GM21526 (cell line): ENCODE results near the gene RFC4.

Experiments
- ATAC-seq: cut with Tn5 transposase; IDR thresholded peaks from one replicate; pipeline ENCODE4 v1.9.1; 2021; ENCODE audit warnings: moderate library complexity; ENCODE audit not compliant: unreplicated experiment, low FRiP score

RFC4 gene

DNA sequence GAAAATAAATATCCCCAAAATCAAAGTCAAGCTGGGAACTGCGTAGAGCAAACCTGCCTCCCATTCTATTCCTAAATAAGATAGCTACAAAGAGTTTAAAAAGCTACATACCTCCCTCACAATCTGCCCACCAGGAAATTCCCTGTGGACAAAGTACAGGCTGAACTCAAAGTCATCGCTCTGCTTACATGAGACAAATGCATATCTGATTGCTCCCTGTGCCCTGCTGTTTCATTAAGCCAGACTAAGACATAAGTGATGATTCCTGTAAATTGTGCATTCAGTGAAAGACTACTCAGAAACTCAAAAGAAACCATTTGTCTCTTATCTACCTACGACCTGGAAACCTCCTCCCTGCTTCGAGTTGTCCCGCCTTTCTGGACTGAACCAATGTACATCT is 51.4 kb downstream of the RFC4 start:
- ATAC-seq, result no peak

DNA sequence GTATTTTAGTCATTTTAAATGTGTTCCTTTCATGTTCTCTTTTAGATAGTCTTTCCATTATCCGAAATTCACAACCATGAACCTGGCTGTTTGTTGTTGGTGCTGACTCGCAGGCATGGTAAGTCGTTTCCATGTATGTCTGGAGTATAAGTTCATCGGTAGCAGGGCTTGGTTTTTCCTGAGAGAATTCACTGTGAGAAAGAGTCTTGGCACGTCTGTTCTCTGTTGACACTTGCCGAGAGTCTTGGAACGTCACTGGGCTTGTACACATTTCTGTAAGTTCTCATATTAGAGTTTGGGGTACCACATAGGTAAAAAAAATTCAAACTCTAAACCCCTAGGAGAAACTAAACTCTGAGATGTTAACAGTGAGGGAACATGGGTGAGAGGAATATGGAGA is 52.3 kb downstream of the RFC4 start:
- no peak for ATAC-seq

DNA sequence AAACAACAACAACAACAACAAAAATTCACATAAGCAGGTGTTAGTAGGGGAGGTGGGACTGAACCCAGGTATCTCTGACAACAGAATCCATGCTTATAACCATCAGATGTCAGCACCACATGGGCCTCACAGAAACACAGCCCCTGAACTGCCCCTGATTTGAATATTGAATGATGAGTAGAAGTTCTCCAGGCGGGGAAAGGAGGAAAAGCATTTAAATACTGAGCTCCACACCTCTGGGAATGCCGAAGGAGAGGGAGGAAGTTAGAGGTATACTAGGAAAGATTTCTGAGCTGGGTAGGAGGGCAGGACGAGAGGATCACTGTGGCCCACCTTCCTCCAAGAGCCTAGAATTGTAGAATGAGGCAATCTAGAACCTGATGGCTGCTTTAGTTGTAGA is 54.8 kb downstream of the RFC4 start:
- no peak for ATAC-seq

- ATAC-seq, result no peak
Observed at GRCh38 chr3:186750316-186750715, 56.0 kb downstream of the RFC4 start.

- no peak for ATAC-seq
Observed at GRCh38 chr3:186746008-186746407, 60.3 kb downstream of the RFC4 start.

- no peak for ATAC-seq
Observed at GRCh38 chr3:186743666-186744065, 62.6 kb downstream of the RFC4 start.

- ATAC-seq, result no peak
Observed at GRCh38 chr3:186742618-186743380, 63.5 kb downstream of the RFC4 start.
